ENCODE measurements around the gene NAMPT. TPM values are rescaled to one million over a fixed set of nuclear protein-coding genes. Genes with fewer than 3 reads are reported as not detected.

The NAMPT gene
- total RNA-seq, 2 donors from 2014 or later = 88.6 to 273 TPM

DNA sequence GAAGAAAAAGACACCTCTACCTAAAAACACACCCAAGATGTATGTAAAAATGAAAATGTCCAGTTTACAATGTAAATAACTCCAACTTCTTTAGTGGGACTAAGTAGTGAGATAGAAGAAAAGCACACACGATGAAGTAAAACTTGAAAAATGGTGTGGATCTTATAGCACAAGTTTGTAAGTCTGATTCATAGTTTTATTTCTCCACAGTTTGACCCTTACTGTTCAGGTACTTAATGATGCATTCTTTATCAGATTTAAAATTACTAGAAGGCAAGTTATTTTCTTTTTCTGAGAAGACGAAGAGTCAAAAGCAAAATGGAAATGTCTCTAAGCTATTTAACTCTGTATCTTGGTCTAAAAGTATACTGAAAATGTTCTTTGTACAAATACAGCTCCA is 6.1 kb downstream of the NAMPT start:
- no peak for DNase-seq
- Histone ChIP-seq H3K4me3 (no peak overlapping the region), H3K27ac (no peak overlapping the region), H3K9me3 (no peaks in the 10 kb centered on the region), H3K36me3 (no peaks in the 10 kb centered on the region), H3K27me3 (no peaks in the 10 kb centered on the region), H3K9ac (ENCODE audit: low read depth in 2 of 2, low read length in 2 of 2) (no peak overlapping the region), H3K4me1 (no peaks in the 10 kb centered on the region)
- TF ChIP-seq, protein P1, sequence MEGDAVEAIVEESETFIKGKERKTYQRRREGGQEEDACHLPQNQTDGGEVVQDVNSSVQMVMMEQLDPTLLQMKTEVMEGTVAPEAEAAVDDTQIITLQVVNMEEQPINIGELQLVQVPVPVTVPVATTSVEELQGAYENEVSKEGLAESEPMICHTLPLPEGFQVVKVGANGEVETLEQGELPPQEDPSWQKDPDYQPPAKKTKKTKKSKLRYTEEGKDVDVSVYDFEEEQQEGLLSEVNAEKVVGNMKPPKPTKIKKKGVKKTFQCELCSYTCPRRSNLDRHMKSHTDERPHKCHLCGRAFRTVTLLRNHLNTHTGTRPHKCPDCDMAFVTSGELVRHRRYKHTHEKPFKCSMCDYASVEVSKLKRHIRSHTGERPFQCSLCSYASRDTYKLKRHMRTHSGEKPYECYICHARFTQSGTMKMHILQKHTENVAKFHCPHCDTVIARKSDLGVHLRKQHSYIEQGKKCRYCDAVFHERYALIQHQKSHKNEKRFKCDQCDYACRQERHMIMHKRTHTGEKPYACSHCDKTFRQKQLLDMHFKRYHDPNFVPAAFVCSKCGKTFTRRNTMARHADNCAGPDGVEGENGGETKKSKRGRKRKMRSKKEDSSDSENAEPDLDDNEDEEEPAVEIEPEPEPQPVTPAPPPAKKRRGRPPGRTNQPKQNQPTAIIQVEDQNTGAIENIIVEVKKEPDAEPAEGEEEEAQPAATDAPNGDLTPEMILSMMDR (IDR thresholded peaks at IDR 0.05) = no peak
- intact Hi-C loops (cut with DNase I) = no loop called here

DNA sequence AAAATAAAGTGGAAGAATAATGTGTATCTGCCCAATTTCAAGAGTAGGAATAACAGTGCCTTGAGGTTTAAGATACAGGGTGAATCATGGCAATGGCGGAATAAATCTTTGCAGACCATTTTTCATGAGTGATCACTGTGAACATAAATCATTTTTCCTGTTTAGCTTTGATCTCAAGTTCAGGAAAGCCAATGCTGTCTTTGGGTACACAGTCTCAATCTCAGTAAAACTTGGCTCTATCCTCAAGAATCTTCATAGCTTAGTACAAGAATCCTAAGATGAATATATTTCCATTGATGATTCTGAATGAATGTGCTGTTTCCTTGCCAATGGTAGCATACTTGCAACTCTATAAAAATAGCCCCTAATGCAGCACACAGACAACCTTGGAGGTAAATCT is 6.8 kb downstream of the NAMPT start:
- Histone ChIP-seq H3K27me3 (no peaks in the 10 kb centered on the region), H3K9ac (ENCODE audit: low read depth in 2 of 2, low read length in 2 of 2) (no peak overlapping the region), H3K4me3 (no peak overlapping the region), H3K9me3 (no peaks in the 10 kb centered on the region), H3K36me3 (no peaks in the 10 kb centered on the region), H3K27ac (no peak overlapping the region), H3K4me1 (no peaks in the 10 kb centered on the region)
- no peak for DNase-seq
- intact Hi-C loops (cut with DNase I) = no loop called here
- TF ChIP-seq, protein P1 (IDR thresholded peaks at IDR 0.05) = no peak

DNA sequence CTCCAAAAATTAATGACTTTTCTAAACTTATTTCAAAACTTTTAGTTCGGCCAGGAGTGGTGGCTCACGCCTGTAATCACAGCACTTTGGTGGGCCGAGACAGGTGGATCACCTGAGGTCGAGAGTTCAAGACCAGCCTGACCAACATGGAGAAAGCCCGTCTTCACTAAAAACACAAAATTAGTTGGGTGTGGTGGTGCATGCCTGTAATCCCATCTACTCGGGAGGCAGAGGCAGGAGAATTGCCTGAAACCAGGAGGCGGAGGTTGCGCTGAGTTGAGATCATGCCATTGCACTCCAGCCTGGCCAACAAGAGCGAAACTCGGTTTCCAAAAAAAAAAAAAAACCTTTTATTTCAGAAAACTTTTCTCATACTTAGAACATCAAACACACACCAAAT is 8.3 kb downstream of the NAMPT start:
- H3K4me3 ChIP-seq = no peak overlapping the region
- no peaks in the 10 kb centered on the region for H3K9me3 ChIP-seq
- H3K36me3 ChIP-seq = no peaks in the 10 kb centered on the region
- DNase-seq = no peak
- TF ChIP-seq, protein P1 (IDR thresholded peaks at IDR 0.05) = no peak
- no peaks in the 10 kb centered on the region for H3K4me1 ChIP-seq
- intact Hi-C loops (cut with DNase I) = no loop called here
- H3K27ac ChIP-seq = no peak overlapping the region
- no peaks in the 10 kb centered on the region for H3K27me3 ChIP-seq
- no peak overlapping the region for H3K9ac ChIP-seq (ENCODE audit: low read depth in 2 of 2, low read length in 2 of 2)

DNA sequence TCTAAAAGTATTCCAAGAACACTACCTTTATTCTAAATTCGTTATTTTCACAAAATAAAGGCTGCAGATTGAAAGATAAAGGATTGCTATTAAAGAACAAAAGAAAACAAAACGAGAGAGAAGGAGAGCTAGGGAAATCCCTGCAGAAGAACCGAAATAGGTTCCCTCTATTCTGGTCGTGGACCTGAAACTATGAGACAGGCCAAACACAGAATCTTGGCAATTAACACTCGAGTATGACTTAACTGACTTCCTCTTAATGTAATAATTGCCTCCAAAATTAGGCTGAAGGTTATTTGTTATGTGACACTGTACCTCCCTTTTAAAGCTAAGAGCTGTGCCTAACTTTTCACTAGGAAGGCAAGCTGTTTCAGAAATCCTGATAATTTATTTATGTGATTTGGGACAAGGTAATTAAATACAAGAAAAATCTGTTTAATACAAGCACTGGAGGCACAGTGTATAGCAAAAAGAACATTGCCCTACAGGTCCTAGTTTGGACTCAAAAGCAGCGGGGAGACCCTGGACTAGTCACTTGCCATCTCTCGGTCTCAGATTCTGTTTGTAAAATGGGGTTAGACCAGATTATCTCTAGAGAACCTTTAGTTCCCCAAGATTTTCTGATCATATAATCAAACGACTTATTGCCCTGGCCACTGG is 11.6 kb downstream of the NAMPT start:
- no peaks in the 10 kb centered on the region for H3K36me3 ChIP-seq
- H3K4me1 ChIP-seq = no peaks in the 10 kb centered on the region
- TF ChIP-seq, protein P1 (IDR thresholded peaks at IDR 0.05) = no peak
- H3K9ac ChIP-seq (ENCODE audit: low read depth in 2 of 2, low read length in 2 of 2) = no peak overlapping the region
- intact Hi-C loops (cut with DNase I) = no loop called here
- no peak for DNase-seq
- no peaks in the 10 kb centered on the region for H3K27me3 ChIP-seq
- no peak overlapping the region for H3K27ac ChIP-seq
- no peak overlapping the region for H3K4me3 ChIP-seq
- H3K9me3 ChIP-seq = no peaks in the 10 kb centered on the region

DNA sequence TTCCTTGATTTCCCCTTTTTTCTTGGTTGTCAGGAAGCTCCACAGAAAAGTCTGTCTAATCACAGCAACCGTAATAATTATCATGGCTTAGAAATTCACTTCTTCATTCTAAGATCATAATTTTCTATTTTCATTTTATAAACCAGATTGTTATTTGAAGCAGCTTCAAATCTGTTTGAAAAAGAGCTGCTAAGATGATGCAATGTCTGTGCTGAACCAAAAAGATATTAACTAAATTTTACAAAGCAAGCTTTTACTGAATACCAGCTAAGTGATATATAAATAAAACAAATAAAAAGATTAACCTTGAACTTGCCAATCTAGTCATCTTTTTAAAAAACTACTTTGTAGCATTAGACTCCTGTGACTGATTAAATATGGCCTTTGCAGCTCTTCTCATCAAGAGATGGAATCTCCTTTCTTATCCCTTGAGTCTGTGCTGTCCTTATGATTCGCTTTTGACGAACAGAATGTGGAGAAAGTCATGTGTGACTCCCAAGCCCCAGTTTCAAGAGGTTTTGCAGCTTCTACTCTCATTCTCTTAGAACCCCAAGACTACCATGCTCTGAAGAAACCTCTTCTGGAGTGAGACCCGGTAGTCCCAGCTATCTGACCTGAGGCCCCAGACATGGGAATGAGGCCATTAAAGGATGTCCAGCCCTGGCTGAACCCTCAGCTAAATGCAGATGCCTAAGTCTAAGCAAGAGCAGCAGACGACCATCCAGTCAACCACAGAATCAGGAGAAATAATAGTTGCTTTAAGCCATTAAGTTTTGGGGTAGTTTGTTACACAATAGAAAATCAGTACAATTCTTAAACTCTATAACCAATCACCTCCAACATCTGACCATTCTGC is 14.4 kb downstream of the NAMPT start:
- no peaks in the 10 kb centered on the region for H3K9me3 ChIP-seq
- TF ChIP-seq, protein P1 (IDR thresholded peaks at IDR 0.05) = no peak
- no peaks in the 10 kb centered on the region for H3K36me3 ChIP-seq
- no peaks in the 10 kb centered on the region for H3K4me1 ChIP-seq
- no peak overlapping the region for H3K9ac ChIP-seq (ENCODE audit: low read depth in 2 of 2, low read length in 2 of 2)
- no peak overlapping the region for H3K4me3 ChIP-seq
- no peak overlapping the region for H3K27ac ChIP-seq
- intact Hi-C loops (cut with DNase I) = no loop called here
- no peak for DNase-seq
- H3K27me3 ChIP-seq = no peaks in the 10 kb centered on the region
